Fibroblast of lung (primary cell): ENCODE results near the gene FUT1. TPM values are rescaled to one million over a fixed set of nuclear protein-coding genes. Genes with fewer than 3 reads are reported as not detected.
A peak's percentile ranks its signal among the peaks of the same experiment; 100 is the strongest.

Experiments
- DNase-seq, 2 donors: peaks; one replicate each; pipeline versions ENCODE4 v3.0.0 to v3.0.0-alpha.2; 2010; ENCODE audit warnings: low read depth in 2 of 2
- H2AFZ ChIP-seq: 2 replicates; pipeline ENCODE4 v1.5.1; 2012; ENCODE audit warnings: low read length, control low read depth, inconsistent platforms
- H3K27ac ChIP-seq: 2 replicates; pipeline ENCODE4 v1.5.1; 2011; ENCODE audit warnings: low read length, control low read depth; ENCODE audit not compliant: insufficient read depth
- H3K27me3 ChIP-seq: 2 replicates; pipeline ENCODE4 v1.5.1; 2011; ENCODE audit warnings: mild to moderate bottlenecking, low read length; ENCODE audit not compliant: control insufficient read depth, insufficient read depth
- H3K36me3 ChIP-seq: 2 replicates; pipeline ENCODE4 v1.5.1; 2011; ENCODE audit warnings: low read length; ENCODE audit not compliant: control insufficient read depth, insufficient read depth
- H3K4me1 ChIP-seq: 2 replicates; pipeline ENCODE4 v1.5.1; 2011; ENCODE audit warnings: low read length; ENCODE audit not compliant: control insufficient read depth, insufficient read depth; ENCODE audit errors: extremely low read depth
- H3K4me2 ChIP-seq: 2 replicates; pipeline ENCODE4 v1.5.1; 2011; ENCODE audit warnings: low read length, control low read depth; ENCODE audit not compliant: insufficient read depth; ENCODE audit errors: extremely low read depth
- H3K4me3 ChIP-seq, 4 experiments: fragments of 200-600 bp in 1 of 4; sonication (generic) in 1 of 4; replicated peaks in 1 of 4; 2 replicates each; pipeline ENCODE4 v1.5.1; 2011 to 2016; ENCODE audit warnings: low read length in 4 of 4, low read depth in 3 of 4, mild to moderate bottlenecking in 3 of 4, control low read depth in 2 of 4, inconsistent platforms in 1 of 4, mixed read lengths in 1 of 4; ENCODE audit not compliant: insufficient read depth in 1 of 4; ENCODE audit errors: control extremely low read depth in 1 of 4
- H3K79me2 ChIP-seq: 2 replicates; pipeline ENCODE4 v1.5.1; 2012; ENCODE audit warnings: mild to moderate bottlenecking, low read length, inconsistent platforms; ENCODE audit not compliant: control insufficient read depth, insufficient read depth
- H3K9ac ChIP-seq: 2 replicates; pipeline ENCODE4 v1.5.1; 2011; ENCODE audit warnings: mild to moderate bottlenecking, low read length, control low read depth; ENCODE audit not compliant: insufficient read depth
- H3K9me3 ChIP-seq: 2 replicates; pipeline ENCODE4 v1.5.1; 2012; ENCODE audit warnings: low read depth, low read length; ENCODE audit not compliant: control insufficient read depth, insufficient read depth
- H4K20me1 ChIP-seq: 2 replicates; pipeline ENCODE4 v1.5.1; 2011; ENCODE audit warnings: low read length; ENCODE audit not compliant: control insufficient read depth, insufficient read depth; ENCODE audit errors: extremely low read depth
- EZH2 ChIP-seq: IDR thresholded peaks from 2 replicates; pipeline ENCODE4 v1.5.1; 2012; ENCODE audit warnings: low read length, control low read depth, mild to moderate bottlenecking; ENCODE audit errors: missing control alignments
- polyA plus RNA-seq, 2 donors: library from polyadenylated mRNA; depleted of rRNA in 1 of 2; stranded (reverse) in 1 of 2; unstranded in 1 of 2; fragments of >200 nt; gene quantifications; 2 replicates each; pipeline ENCODE4 v1.2.1, GENCODE V29; 2011 to 2012; ENCODE audit warnings: missing spikeins in 1 of 2
- total RNA-seq: library from RNA; depleted of rRNA; stranded (reverse); fragments of >200 nt; gene quantifications from 2 replicates; pipeline ENCODE4 v1.2.1, GENCODE V29; 2014
- TF ChIP-seq, protein P1 (sequence below), 2 donors: IDR thresholded peaks in 1 of 2; conservative IDR thresholded peaks in 1 of 2; 1 replicate in 1 of 2; 2 replicates in 1 of 2; pipeline ENCODE4 v1.5.1; 2011 to 2012; ENCODE audit warnings: low read length in 2 of 2, control low read depth in 1 of 2, inconsistent platforms in 1 of 2, low read depth in 1 of 2, mild to moderate bottlenecking in 1 of 2

FUT1 gene
- total and polyA plus RNA-seq, 2 donors (not counting 1 experiment from before 2014, with no cell fraction given) = 0.02 to 0.17 TPM

DNA sequence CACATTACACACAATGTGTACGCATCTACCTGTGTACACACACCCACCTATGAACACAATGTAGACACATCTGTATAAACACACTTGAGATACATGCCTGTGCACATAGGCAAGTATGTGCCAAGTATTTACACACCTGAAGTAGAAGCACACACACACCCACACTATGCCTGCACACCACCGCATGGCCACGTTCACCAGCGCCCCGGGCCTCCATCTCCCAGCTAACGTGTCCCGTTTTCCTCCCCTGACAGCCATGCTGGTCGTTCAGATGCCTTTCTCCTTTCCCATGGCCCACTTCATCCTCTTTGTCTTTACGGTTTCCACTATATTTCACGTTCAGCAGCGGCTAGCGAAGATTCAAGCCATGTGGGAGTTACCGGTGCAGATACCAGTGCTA is 49.7 kb downstream of the FUT1 start:
- Histone ChIP-seq H3K4me1 (peaks cover 2% of the 10 kb centered on the region), H4K20me1 (no peaks in the 10 kb centered on the region), H3K4me3 (no peak overlapping the region), H3K9ac (no peak overlapping the region), H3K27ac (no peak overlapping the region), H3K36me3 (no peaks in the 10 kb centered on the region), H3K4me2 (no peak overlapping the region), H3K9me3 (no peaks in the 10 kb centered on the region), H2AFZ (no peak overlapping the region), H3K27me3 (no peaks in the 10 kb centered on the region), H3K79me2 (no peaks in the 10 kb centered on the region)
- TF ChIP-seq, protein P1, sequence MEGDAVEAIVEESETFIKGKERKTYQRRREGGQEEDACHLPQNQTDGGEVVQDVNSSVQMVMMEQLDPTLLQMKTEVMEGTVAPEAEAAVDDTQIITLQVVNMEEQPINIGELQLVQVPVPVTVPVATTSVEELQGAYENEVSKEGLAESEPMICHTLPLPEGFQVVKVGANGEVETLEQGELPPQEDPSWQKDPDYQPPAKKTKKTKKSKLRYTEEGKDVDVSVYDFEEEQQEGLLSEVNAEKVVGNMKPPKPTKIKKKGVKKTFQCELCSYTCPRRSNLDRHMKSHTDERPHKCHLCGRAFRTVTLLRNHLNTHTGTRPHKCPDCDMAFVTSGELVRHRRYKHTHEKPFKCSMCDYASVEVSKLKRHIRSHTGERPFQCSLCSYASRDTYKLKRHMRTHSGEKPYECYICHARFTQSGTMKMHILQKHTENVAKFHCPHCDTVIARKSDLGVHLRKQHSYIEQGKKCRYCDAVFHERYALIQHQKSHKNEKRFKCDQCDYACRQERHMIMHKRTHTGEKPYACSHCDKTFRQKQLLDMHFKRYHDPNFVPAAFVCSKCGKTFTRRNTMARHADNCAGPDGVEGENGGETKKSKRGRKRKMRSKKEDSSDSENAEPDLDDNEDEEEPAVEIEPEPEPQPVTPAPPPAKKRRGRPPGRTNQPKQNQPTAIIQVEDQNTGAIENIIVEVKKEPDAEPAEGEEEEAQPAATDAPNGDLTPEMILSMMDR (conservative IDR thresholded peaks at IDR 0.05 in 1 of 2, IDR thresholded peaks at IDR 0.05 in 1 of 2; ENCODE audit: low read depth in 1 of 2, low read length in 2 of 2) = no peak
- no peak for TF ChIP-seq EZH2
- no peak for DNase-seq

DNA sequence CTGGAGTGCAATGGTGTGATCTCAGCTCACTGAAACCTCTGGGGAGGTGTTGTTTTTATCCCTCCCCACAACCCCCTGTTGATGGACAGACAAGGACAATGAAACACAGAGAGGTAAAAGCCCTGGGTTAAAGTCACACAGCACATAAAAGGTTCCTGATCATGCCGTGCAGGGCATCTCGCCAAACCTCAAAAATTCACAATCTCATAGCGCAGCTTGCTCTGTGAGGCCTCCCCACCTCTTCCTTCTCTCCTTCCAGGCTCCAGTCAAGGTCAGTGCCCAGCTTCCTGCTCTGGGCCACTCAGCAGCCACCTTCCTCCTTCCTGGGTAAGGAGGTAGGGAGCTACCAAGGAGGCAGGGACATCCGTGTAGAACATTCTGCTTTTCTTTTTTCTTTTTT is 54.4 kb downstream of the FUT1 start:
- Histone ChIP-seq H3K9me3 (no peaks in the 10 kb centered on the region), H3K4me3 (no peak overlapping the region), H3K27me3 (no peaks in the 10 kb centered on the region), H3K9ac (no peak overlapping the region), H2AFZ (no peak overlapping the region), H3K4me1 (peaks cover 2% of the 10 kb centered on the region), H3K36me3 (no peaks in the 10 kb centered on the region), H4K20me1 (no peaks in the 10 kb centered on the region), H3K4me2 (no peak overlapping the region), H3K79me2 (no peaks in the 10 kb centered on the region), H3K27ac (no peak overlapping the region)
- DNase-seq = peak; percentile 63 to 74
- TF ChIP-seq, protein P1 (conservative IDR thresholded peaks at IDR 0.05 in 1 of 2, IDR thresholded peaks at IDR 0.05 in 1 of 2; ENCODE audit: low read depth in 1 of 2, low read length in 2 of 2) = no peak
- TF ChIP-seq EZH2 = no peak

Other genes with a start within 250 kb of the FUT1 start
- gene LMTK3, start 240.8 kb downstream of the FUT1 start, total RNA-seq = under 0.01 and 0.17 TPM in 2 replicates
- 0.01 TPM in 1 of 2 replicates, not detected in the other for gene LMTK3, start 240.8 kb downstream of the FUT1 start, polyA plus RNA-seq
- 0.33 TPM in 1 of 2 replicates, not detected in the other for gene SULT2B1, start 200.5 kb downstream of the FUT1 start, total RNA-seq
- 0.10 TPM in 1 of 2 replicates, not detected in the other for gene SULT2B1, start 200.5 kb downstream of the FUT1 start, polyA plus RNA-seq
- gene SPACA4, start 145.9 kb downstream of the FUT1 start, total RNA-seq = not detected in 2 replicates
- gene SPACA4, start 145.9 kb downstream of the FUT1 start, polyA plus RNA-seq = not detected in 2 replicates
- 0.50 and 1.0 TPM in 2 replicates for gene FAM83E, start 137.6 kb downstream of the FUT1 start, total RNA-seq
- not detected in 2 replicates for gene FAM83E, start 137.6 kb downstream of the FUT1 start, polyA plus RNA-seq
- 2,017 and 2,054 TPM in 2 replicates for gene RPL18, start 133.5 kb downstream of the FUT1 start, total RNA-seq
- gene RPL18, start 133.5 kb downstream of the FUT1 start, polyA plus RNA-seq = 1,166 and 1,578 TPM in 2 replicates
- 5.1 and 9.6 TPM in 2 replicates for gene SPHK2, start 133.1 kb downstream of the FUT1 start, total RNA-seq
- gene SPHK2, start 133.1 kb downstream of the FUT1 start, polyA plus RNA-seq = 3.4 and 5.7 TPM in 2 replicates
- gene DBP, start 115.3 kb downstream of the FUT1 start, total RNA-seq = 17.2 and 23.6 TPM in 2 replicates
- gene DBP, start 115.3 kb downstream of the FUT1 start, polyA plus RNA-seq = 3.2 and 4.8 TPM in 2 replicates
- gene CA11, start 106.5 kb downstream of the FUT1 start, total RNA-seq = 2.3 and 4.1 TPM in 2 replicates
- gene CA11, start 106.5 kb downstream of the FUT1 start, polyA plus RNA-seq = 1.5 and 1.7 TPM in 2 replicates
- under 0.01 and 0.51 TPM in 2 replicates for gene NTN5, start 79.6 kb downstream of the FUT1 start, total RNA-seq
- 0.03 and 0.10 TPM in 2 replicates for gene NTN5, start 79.6 kb downstream of the FUT1 start, polyA plus RNA-seq
- under 0.01 TPM in 1 of 2 replicates, not detected in the other for gene FUT2, start 56.7 kb downstream of the FUT1 start, total RNA-seq
- gene FUT2, start 56.7 kb downstream of the FUT1 start, polyA plus RNA-seq = not detected in 2 replicates
- 0.51 and 0.99 TPM in 2 replicates for gene MAMSTR, start 32.9 kb downstream of the FUT1 start, total RNA-seq
- 0.84 and 1.8 TPM in 2 replicates for gene MAMSTR, start 32.9 kb downstream of the FUT1 start, polyA plus RNA-seq
- 0.99 and 1.5 TPM in 2 replicates for gene RASIP1, start 12.0 kb downstream of the FUT1 start, total RNA-seq
- gene RASIP1, start 12.0 kb downstream of the FUT1 start, polyA plus RNA-seq = 1.2 and 1.6 TPM in 2 replicates
- not detected in 2 replicates for gene IZUMO1, start 5.7 kb downstream of the FUT1 start, total RNA-seq
- not detected in 2 replicates for gene IZUMO1, start 5.7 kb downstream of the FUT1 start, polyA plus RNA-seq
- not detected in 2 replicates for gene FGF21, start 2.9 kb upstream of the FUT1 start, total RNA-seq
- not detected in 2 replicates for gene FGF21, start 2.9 kb upstream of the FUT1 start, polyA plus RNA-seq
- gene BCAT2, start 58.4 kb upstream of the FUT1 start, total RNA-seq = 22.1 and 33.9 TPM in 2 replicates
- gene BCAT2, start 58.4 kb upstream of the FUT1 start, polyA plus RNA-seq = 22.8 and 23.2 TPM in 2 replicates
- gene HSD17B14, start 83.8 kb upstream of the FUT1 start, total RNA-seq = 7.7 and 11.1 TPM in 2 replicates
- 2.7 and 4.5 TPM in 2 replicates for gene HSD17B14, start 83.8 kb upstream of the FUT1 start, polyA plus RNA-seq
- 18.7 and 20.0 TPM in 2 replicates for gene PLEKHA4, start 116.0 kb upstream of the FUT1 start, total RNA-seq
- gene PLEKHA4, start 116.0 kb upstream of the FUT1 start, polyA plus RNA-seq = 6.6 and 11.1 TPM in 2 replicates
- gene PPP1R15A, start 119.8 kb upstream of the FUT1 start, total RNA-seq = 87.3 and 166 TPM in 2 replicates
- gene PPP1R15A, start 119.8 kb upstream of the FUT1 start, polyA plus RNA-seq = 46.3 and 116 TPM in 2 replicates
- 0.51 and 0.83 TPM in 2 replicates for gene TULP2, start 146.1 kb upstream of the FUT1 start, total RNA-seq
- gene TULP2, start 146.1 kb upstream of the FUT1 start, polyA plus RNA-seq = 0.10 and 0.28 TPM in 2 replicates
- 130 and 137 TPM in 2 replicates for gene NUCB1, start 147.7 kb upstream of the FUT1 start, total RNA-seq
- 101 and 129 TPM in 2 replicates for gene NUCB1, start 147.7 kb upstream of the FUT1 start, polyA plus RNA-seq
- 0.17 TPM in 1 of 2 replicates, not detected in the other for gene DHDH, start 181.1 kb upstream of the FUT1 start, total RNA-seq
- gene DHDH, start 181.1 kb upstream of the FUT1 start, polyA plus RNA-seq = 0.08 TPM in 1 of 2 replicates, not detected in the other
- gene BAX, start 202.2 kb upstream of the FUT1 start, total RNA-seq = 106 and 194 TPM in 2 replicates
- 70.1 and 90.3 TPM in 2 replicates for gene BAX, start 202.2 kb upstream of the FUT1 start, polyA plus RNA-seq
- 6,440 and 8,266 TPM in 2 replicates for gene FTL, start 212.7 kb upstream of the FUT1 start, total RNA-seq
- 1,844 and 2,689 TPM in 2 replicates for gene FTL, start 212.7 kb upstream of the FUT1 start, polyA plus RNA-seq
- 18.7 and 31.2 TPM in 2 replicates for gene GYS1, start 240.7 kb upstream of the FUT1 start, total RNA-seq
- 42.8 and 43.0 TPM in 2 replicates for gene GYS1, start 240.7 kb upstream of the FUT1 start, polyA plus RNA-seq
- 128 and 158 TPM in 2 replicates for gene RUVBL2, start 241.2 kb upstream of the FUT1 start, total RNA-seq
- gene RUVBL2, start 241.2 kb upstream of the FUT1 start, polyA plus RNA-seq = 77.6 and 157 TPM in 2 replicates